ENCODE data around the gene KCNAB2.

Gene KCNAB2

GRCh38 chr1:6045561-6045960 is at the start of gene KCNAB2:
Gene KCNAB2 (plus strand): TSS chr1:6045888. CDS start chr1:6051537, 5,649 bp downstream.
- no peak for DNase-seq (ENCODE audit: low read depth)

- no peak for DNase-seq (ENCODE audit: low read depth)
These were observed 48.9 kb upstream of the KCNAB2 start for GRCh38 chr1:5996641-5997270.

- DNase-seq (ENCODE audit: low read depth) = no peak
These were observed 48.4 kb upstream of the KCNAB2 start for GRCh38 chr1:5997316-5997715.

- no peak for DNase-seq (ENCODE audit: low read depth)
These were observed 47.4 kb upstream of the KCNAB2 start for GRCh38 chr1:5998051-5998905.

GRCh38 chr1:5998906-5999301 is 46.8 kb upstream of the KCNAB2 start:
- DNase-seq (ENCODE audit: low read depth) = no peak

GRCh38 chr1:5999711-6000443 is 45.8 kb upstream of the KCNAB2 start:
- no peak for DNase-seq (ENCODE audit: low read depth)

- no peak for DNase-seq (ENCODE audit: low read depth)
These were observed 45.0 kb upstream of the KCNAB2 start for GRCh38 chr1:6000444-6001288.

- DNase-seq (ENCODE audit: low read depth) = no peak
These were observed 43.6 kb upstream of the KCNAB2 start for GRCh38 chr1:6001992-6002576.

GRCh38 chr1:6002714-6003501 is 42.8 kb upstream of the KCNAB2 start:
- no peak for DNase-seq (ENCODE audit: low read depth)

GRCh38 chr1:6003568-6004411 is 41.9 kb upstream of the KCNAB2 start:
- DNase-seq (ENCODE audit: low read depth) = no peak

GRCh38 chr1:6004412-6005123 is 41.1 kb upstream of the KCNAB2 start:
- DNase-seq (ENCODE audit: low read depth) = no peak

- no peak for DNase-seq (ENCODE audit: low read depth)
These were observed 40.3 kb upstream of the KCNAB2 start for GRCh38 chr1:6005276-6005917.

- DNase-seq (ENCODE audit: low read depth) = no peak
These were observed 38.8 kb upstream of the KCNAB2 start for GRCh38 chr1:6006882-6007281.

GRCh38 chr1:6007318-6008083 is 38.2 kb upstream of the KCNAB2 start:
- DNase-seq (ENCODE audit: low read depth) = no peak

- no peak for DNase-seq (ENCODE audit: low read depth)
These were observed 37.6 kb upstream of the KCNAB2 start for GRCh38 chr1:6008084-6008415.

GRCh38 chr1:6008696-6009095 is 37.0 kb upstream of the KCNAB2 start:
- DNase-seq (ENCODE audit: low read depth) = no peak

- DNase-seq (ENCODE audit: low read depth) = no peak
These were observed 36.3 kb upstream of the KCNAB2 start for GRCh38 chr1:6009120-6010040.

Data from GM04504 (cell line).